A673 (cell line): Measurements from ENCODE around the gene PCNA. TPM values are rescaled to one million over a fixed set of nuclear protein-coding genes. Genes with fewer than 3 reads are reported as not detected.
A peak's percentile ranks its signal among the peaks of the same experiment; 100 is the strongest.
"Not testable (repeated sequence)": the region's sequence is repeated elsewhere in the genome, so short reads cannot be mapped to it uniquely, and the experiment has no call there.

Source experiments
- BruUV-seq: library from RNA; stranded (reverse); fragments of 400-500 nt; replicated peaks from 2 replicates; lab custom pipeline; 2021; lab: Mats Ljungman, UMichigan
- CTCF ChIA-PET: fragments of 300-600 bp; sonication (Branson Sonifier 250); formaldehyde crosslinking; loops from one replicate; lab custom pipeline; 2022; ENCODE audit warnings: antibody characterized with exemption; lab: Charles Lee
- POLR2A ChIA-PET: fragments of 300-600 bp; sonication (Branson Sonifier 250); formaldehyde crosslinking; loops from one replicate; lab custom pipeline; 2022; ENCODE audit warnings: antibody characterized with exemption; ENCODE audit not compliant: low non-redundant PET; lab: Charles Lee
- DNase-seq: peaks from one replicate; pipeline ENCODE4 v3.0.0-alpha.2; 2015; ENCODE audit warnings: low spot score
- H3K27ac ChIP-seq: fragments of 200-600 bp; sonication (generic); 2 replicates; pipeline ENCODE4 v1.5.1; 2016; ENCODE audit warnings: mixed run types, low read depth, mild to moderate bottlenecking, mixed read lengths, antibody characterized with exemption, low read length; ENCODE audit not compliant: poor library complexity, severe bottlenecking
- H3K27me3 ChIP-seq: fragments of 200-600 bp; sonication (generic); replicated peaks from 2 replicates; pipeline ENCODE4 v1.6.1; 2017; ENCODE audit warnings: mixed run types, low read depth, mild to moderate bottlenecking, mixed read lengths, antibody characterized with exemption, low read length; ENCODE audit not compliant: insufficient read depth, poor library complexity
- H3K36me3 ChIP-seq: fragments of 200-600 bp; sonication (generic); 2 replicates; pipeline ENCODE4 v1.6.1; 2016; ENCODE audit warnings: mixed run types, mild to moderate bottlenecking, mixed read lengths, antibody characterized with exemption, low read length; ENCODE audit not compliant: insufficient read depth, poor library complexity, severe bottlenecking
- H3K4me1 ChIP-seq: fragments of 200-600 bp; sonication (generic); 2 replicates; pipeline ENCODE4 v1.6.1; 2017; ENCODE audit warnings: mixed run types, mild to moderate bottlenecking, mixed read lengths, antibody characterized with exemption, low read length; ENCODE audit not compliant: insufficient read depth, poor library complexity, severe bottlenecking
- H3K4me3 ChIP-seq: fragments of 200-600 bp; sonication (generic); 2 replicates; pipeline ENCODE4 v1.5.1; 2016; ENCODE audit warnings: low read depth, mixed run types, mild to moderate bottlenecking, mixed read lengths, low read length; ENCODE audit not compliant: poor library complexity, severe bottlenecking
- H3K9me3 ChIP-seq: fragments of 200-600 bp; sonication (generic); 2 replicates; pipeline ENCODE4 v1.6.1; 2016; ENCODE audit warnings: mixed run types, low read depth, mild to moderate bottlenecking, mixed read lengths, antibody characterized with exemption, low read length; ENCODE audit not compliant: poor library complexity, severe bottlenecking
- EZH2 ChIP-seq: fragments of 200-600 bp; sonication (generic); IDR thresholded peaks from 2 replicates; pipeline ENCODE4 v1.6.1; 2017; ENCODE audit warnings: borderline replicate concordance, low read depth, mild to moderate bottlenecking, mixed read lengths, antibody characterized with exemption, low read length; ENCODE audit not compliant: poor library complexity, severe bottlenecking
- intact Hi-C: fragments of 100-400 bp; cut with micrococcal nuclease; formaldehyde crosslinking; loops from one replicate; pipeline ENCODE4 v1.10.0; 2022; ENCODE audit not compliant: unreplicated experiment
- total RNA-seq: library from RNA; stranded (reverse); gene quantifications from 2 replicates; pipeline ENCODE4 v1.2.3, GENCODE V29; 2021
- TF ChIP-seq, protein P1 (sequence below): fragments of 300-800, 200-600 bp; sonication (generic); conservative IDR thresholded peaks from 2 replicates; pipeline ENCODE4 v1.5.1; 2017; ENCODE audit warnings: low read depth, mild to moderate bottlenecking, antibody characterized with exemption, low read length, moderate library complexity, mixed read lengths

Gene PCNA
- total RNA-seq, 1 experiment from 2014 or later = 397 TPM

- TF ChIP-seq EZH2 = no peak
- TF ChIP-seq, protein P1, sequence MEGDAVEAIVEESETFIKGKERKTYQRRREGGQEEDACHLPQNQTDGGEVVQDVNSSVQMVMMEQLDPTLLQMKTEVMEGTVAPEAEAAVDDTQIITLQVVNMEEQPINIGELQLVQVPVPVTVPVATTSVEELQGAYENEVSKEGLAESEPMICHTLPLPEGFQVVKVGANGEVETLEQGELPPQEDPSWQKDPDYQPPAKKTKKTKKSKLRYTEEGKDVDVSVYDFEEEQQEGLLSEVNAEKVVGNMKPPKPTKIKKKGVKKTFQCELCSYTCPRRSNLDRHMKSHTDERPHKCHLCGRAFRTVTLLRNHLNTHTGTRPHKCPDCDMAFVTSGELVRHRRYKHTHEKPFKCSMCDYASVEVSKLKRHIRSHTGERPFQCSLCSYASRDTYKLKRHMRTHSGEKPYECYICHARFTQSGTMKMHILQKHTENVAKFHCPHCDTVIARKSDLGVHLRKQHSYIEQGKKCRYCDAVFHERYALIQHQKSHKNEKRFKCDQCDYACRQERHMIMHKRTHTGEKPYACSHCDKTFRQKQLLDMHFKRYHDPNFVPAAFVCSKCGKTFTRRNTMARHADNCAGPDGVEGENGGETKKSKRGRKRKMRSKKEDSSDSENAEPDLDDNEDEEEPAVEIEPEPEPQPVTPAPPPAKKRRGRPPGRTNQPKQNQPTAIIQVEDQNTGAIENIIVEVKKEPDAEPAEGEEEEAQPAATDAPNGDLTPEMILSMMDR = no peak
- Histone ChIP-seq H3K4me3 (no peak overlapping the region), H3K27ac (no peak overlapping the region), H3K9me3 (no peaks in the 10 kb centered on the region), H3K36me3 (peaks cover 45% of the 10 kb centered on the region), H3K4me1 (peaks cover 6% of the 10 kb centered on the region), H3K27me3 (no peaks in the 10 kb centered on the region)
- no peak for DNase-seq
- ChIA-PET POLR2A (no interaction called here), CTCF (no interaction called here)
- intact Hi-C loops = no loop called here
- no TSS peak for BruUV-seq
These were observed 10.5 kb downstream of the PCNA start for GRCh38 chr20:5109276-5109675.

- ChIA-PET POLR2A (no interaction called here), CTCF (interaction anchor here (0.7 kb wide), 1 partner anchor 88 kb away, joined by 3 read pairs; no protein-coding TSS in a partner anchor)
- BruUV-seq = no TSS peak
- Histone ChIP-seq H3K27me3 (no peaks in the 10 kb centered on the region), H3K9me3 (no peaks in the 10 kb centered on the region), H3K36me3 (peaks cover 48% of the 10 kb centered on the region), H3K4me3 (no peak overlapping the region), H3K4me1 (no peaks in the 10 kb centered on the region), H3K27ac (no peak overlapping the region)
- no peak for DNase-seq
- intact Hi-C loops = loop anchor here (5.0 kb wide), 1 partner anchor 497 kb away; no protein-coding TSS in a partner anchor
- TF ChIP-seq, protein P1 = no peak
- TF ChIP-seq EZH2 = no peak
These were observed 15.3 kb downstream of the PCNA start for GRCh38 chr20:5104479-5104878.

DNA sequence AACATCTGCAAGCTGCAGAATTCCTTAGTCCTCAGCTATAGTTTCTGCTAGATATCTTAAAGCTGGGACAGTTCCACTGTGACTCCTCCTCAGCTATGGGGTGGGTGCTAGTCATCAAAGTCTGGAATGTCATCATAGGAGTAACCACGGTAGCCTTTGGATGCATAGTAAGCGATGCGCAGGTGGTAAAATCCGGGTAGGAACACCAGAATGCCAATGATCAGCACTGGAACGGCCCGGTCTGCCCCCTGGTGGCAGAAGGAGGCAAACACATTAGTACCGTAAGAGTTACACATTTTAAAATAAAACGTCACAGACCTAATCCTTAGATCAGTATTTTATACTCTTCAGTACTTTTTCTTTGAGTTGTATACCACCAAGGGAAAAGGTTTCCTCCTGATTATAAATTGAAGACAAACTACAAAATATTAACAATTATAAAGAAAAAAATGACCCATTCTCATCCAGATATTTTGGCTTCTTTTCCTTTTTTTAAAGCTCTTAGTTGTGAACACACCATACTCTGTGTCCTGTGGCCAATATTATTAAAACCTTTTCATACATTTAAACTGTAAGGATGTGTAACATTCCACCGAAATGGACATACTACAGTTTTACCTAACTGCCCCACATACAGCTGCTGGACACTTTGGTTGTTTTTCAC, 18.9 kb downstream of the PCNA start:
- TF ChIP-seq EZH2 = no peak
- TF ChIP-seq, protein P1 = peak; percentile 82
- Histone ChIP-seq H3K36me3 (peaks cover 48% of the 10 kb centered on the region), H3K4me1 (no peaks in the 10 kb centered on the region), H3K27me3 (no peaks in the 10 kb centered on the region), H3K27ac (no peak overlapping the region), H3K9me3 (no peaks in the 10 kb centered on the region), H3K4me3 (no peak overlapping the region)
- POLR2A ChIA-PET = interaction anchor here (0.6 kb wide), 1 partner anchor 1641 kb away, joined by 3 read pairs; no protein-coding TSS in a partner anchor
- CTCF ChIA-PET = interaction anchor here (0.5 to 1.4 kb wide), 4 partner anchors 26 to 122 kb away, joined by 3 to 5 read pairs (median 4); partner anchors contain the start of gene CDS2
- peak; percentile 76 for DNase-seq
- intact Hi-C loops = loop anchor here (5.0 kb wide), 1 partner anchor 494 kb away; no protein-coding TSS in a partner anchor
- no TSS peak for BruUV-seq

DNA sequence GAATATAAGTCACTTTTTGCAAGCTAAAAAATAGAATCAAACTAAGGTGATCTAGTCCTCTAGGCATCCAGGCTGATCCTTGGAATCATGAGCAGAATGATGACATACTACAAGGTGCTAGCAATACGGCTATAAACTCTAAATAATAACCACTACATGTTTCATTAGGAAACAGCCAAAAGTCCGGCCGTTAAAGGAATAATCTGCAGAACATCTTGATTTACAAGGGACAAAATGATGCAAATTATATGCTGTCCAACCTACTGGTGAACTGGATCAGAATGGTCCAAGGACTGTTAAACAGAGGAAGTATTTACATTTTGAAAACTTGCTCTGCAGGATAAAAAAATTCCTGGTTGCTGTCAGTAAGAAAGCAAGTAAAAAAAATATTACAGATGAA, 19.8 kb downstream of the PCNA start:
- not testable (repeated sequence) for H3K27me3 ChIP-seq, H3K4me1 ChIP-seq, H3K27ac ChIP-seq, DNase-seq, H3K9me3 ChIP-seq, H3K4me3 ChIP-seq
- ChIA-PET POLR2A (interaction anchor here (0.7 kb wide), 1 partner anchor 144 kb away, joined by 3 read pairs; no protein-coding TSS in a partner anchor), CTCF (interaction anchor here (1.4 kb wide), 1 partner anchor 27 kb away, joined by 5 read pairs; the partner anchor contains the start of gene CDS2)
- TSS peak; percentile 52 for BruUV-seq
- intact Hi-C loops = loop anchor here (5.0 to 10.0 kb wide), 2 partner anchors 135 to 493 kb away; no protein-coding TSS in a partner anchor
- peaks cover 44% of the 10 kb centered on the region for H3K36me3 ChIP-seq

DNA sequence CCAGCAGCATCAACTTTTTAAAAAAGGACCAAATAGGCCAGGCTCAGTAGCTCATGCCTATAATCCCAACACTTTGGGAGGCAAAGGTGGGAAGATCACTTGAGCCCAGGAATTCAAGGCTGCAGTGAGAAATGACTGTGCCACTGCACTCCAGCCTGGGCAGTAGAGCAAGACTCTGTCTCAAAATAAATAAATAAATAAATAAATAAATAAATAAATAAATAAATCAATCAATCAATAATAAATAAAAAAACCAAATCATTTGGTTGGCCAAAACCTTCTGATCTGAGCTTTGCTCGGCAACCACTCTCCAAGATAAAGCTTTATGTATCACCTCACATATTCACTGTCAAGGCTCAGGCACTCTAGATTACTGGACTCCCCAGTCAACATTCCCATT, 20.7 kb downstream of the PCNA start:
- peaks cover 36% of the 10 kb centered on the region for H3K36me3 ChIP-seq
- H3K27me3 ChIP-seq, BruUV-seq, H3K4me1 ChIP-seq, H3K4me3 ChIP-seq, H3K27ac ChIP-seq, H3K9me3 ChIP-seq, DNase-seq: not testable (repeated sequence)
- ChIA-PET CTCF (interaction anchor here (0.5 kb wide), 1 partner anchor 958 kb away, joined by 3 read pairs; no protein-coding TSS in a partner anchor), POLR2A (interaction anchor here (0.7 kb wide), 1 partner anchor 143 kb away, joined by 3 read pairs; no protein-coding TSS in a partner anchor)
- intact Hi-C loops = loop anchor here (10.0 kb wide), 1 partner anchor 134 kb away; no protein-coding TSS in a partner anchor
